ENCODE results near the gene ZNF775.

Gene ZNF775

DNA sequence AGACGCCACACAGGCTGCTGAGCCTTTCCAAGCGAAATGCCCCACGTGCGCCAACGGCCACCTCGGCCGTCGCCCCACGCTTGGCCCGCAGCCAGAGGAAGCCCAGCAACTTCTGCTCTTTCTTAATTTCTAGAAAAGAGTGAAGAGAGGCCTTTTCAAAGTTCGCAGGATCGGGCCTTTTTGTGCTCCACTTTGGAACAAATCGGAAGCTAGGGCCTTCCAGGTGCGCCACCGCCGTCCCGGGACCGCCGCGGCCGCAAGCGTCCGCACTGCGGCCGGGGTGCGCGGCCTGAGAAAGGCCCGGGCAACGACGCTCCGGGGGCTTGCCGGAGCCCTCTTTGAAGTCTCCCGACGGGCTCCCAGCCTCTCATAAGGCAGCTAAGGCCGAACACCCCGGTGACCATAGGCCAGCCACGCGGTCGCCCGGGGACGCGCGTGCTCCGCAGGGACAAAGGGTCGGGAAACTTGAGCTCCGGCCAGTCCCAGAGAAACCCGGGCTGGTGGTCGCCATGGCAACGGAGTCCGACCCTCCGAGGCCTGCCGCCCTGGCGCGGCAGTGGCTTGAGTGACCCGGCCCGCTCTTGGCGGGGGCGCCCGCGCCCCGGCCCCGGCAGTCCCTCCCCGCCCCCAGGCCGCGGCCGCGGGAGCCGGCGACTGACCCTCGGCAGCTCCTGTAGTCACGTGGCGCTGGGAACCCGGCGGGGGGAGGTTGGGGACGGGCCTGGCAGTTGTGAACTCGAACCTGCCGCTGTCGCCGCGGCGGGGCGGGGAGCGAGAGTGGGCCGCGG lies 10.8 kb upstream of the ZNF775 start, which contains the start of gene REPIN1:
Gene REPIN1 (plus strand): TSS at position 727 of the 788 bp plus-strand sequence. CDS start 890 bp downstream, outside the sequence.
- peak; percentile 70 for DNase-seq (ENCODE audit: low read depth)
- H3K4me3 ChIP-seq (ENCODE audit: low read depth, low read length) = peak within 1 kb of the TSS; percentile 82
- TF ChIP-seq, protein P1, sequence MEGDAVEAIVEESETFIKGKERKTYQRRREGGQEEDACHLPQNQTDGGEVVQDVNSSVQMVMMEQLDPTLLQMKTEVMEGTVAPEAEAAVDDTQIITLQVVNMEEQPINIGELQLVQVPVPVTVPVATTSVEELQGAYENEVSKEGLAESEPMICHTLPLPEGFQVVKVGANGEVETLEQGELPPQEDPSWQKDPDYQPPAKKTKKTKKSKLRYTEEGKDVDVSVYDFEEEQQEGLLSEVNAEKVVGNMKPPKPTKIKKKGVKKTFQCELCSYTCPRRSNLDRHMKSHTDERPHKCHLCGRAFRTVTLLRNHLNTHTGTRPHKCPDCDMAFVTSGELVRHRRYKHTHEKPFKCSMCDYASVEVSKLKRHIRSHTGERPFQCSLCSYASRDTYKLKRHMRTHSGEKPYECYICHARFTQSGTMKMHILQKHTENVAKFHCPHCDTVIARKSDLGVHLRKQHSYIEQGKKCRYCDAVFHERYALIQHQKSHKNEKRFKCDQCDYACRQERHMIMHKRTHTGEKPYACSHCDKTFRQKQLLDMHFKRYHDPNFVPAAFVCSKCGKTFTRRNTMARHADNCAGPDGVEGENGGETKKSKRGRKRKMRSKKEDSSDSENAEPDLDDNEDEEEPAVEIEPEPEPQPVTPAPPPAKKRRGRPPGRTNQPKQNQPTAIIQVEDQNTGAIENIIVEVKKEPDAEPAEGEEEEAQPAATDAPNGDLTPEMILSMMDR (conservative IDR thresholded peaks at IDR 0.05; ENCODE audit: low read depth, low read length) = no peak

DNA sequence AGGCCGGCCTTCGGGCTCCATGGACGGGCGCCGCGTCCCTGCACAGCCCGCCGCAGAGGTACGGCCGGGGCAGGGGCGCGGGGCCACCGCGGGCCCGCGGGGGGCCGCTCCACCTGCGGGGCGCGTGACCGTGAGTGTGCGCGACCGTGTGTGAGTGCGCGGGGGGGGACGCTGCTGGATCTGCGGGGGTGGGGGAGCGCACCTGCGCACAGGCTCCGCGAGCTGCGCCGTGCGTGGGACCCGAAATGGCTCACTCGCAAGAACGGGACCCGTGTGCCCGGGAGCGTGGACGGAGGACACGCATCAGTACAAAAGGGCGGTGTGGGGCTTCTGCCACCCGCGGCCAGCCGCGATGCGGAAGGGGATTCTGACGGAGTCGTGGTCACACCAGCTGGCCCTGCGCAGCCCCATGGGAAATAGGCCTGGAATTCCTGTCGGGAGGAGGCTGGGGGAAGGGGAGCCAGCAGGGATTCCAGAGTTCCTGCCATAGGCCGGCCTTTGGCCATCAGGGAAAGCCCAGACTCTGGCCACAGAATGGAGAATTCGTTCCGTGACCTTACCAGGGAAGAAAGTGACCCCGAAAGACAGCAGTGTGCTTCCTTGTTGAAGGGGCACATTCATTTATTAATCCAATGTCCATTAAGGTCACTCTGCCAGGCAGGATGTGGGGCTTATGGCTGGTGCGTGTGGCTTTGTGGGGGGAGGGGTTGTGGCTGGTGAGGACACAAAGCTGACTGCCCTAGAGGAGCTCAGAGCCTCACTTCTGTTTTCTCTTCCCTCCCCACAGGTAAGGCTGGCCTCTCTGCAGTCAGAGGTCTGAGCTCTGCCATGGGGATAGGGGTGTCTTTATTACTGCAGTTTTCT lies 10.0 kb upstream of the ZNF775 start:
- TF ChIP-seq, protein P1 (conservative IDR thresholded peaks at IDR 0.05; ENCODE audit: low read depth, low read length) = no peak
- H3K4me3 ChIP-seq (ENCODE audit: low read depth, low read length) = peak overlapping the region; percentile 82
- DNase-seq (ENCODE audit: low read depth) = no peak

DNA sequence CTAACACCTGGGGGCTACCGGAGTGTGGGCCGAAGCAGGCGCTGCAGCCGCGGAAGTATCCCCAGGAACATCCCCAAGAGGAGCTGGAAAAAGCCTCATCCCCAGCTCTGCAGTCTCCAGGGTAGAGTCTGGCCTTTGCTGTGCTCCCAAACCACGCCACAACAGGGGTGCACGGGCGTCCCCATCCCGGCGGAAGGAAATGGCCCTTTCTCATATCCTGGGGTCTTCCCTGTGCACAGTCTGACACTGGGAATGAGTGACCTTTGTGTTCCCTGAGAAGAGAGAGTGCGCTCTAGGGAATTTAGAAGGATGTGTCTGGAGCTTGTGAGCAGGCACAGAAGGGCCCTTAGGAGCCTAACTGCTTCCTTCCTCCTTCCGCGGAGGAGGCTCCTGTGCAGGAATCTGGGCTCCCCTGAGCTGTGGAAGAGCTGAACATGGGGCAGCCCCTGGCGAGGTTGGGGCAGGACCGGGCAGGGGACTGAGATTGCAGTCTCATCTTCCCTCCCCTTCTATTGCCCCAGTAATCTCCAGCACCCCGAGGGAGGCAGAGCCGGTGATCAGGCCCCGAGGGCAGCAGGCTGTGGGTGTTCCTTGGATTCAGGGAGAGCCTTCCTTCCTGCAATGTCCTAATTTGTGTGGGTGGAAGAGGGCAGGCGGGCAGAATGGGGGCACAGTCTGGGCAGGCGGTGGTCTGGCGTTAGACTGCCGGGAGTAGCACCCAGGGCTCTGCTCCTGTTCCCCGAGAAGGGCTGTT lies 9.2 kb upstream of the ZNF775 start:
- H3K4me3 ChIP-seq (ENCODE audit: low read depth, low read length) = peak overlapping the region; percentile 82
- TF ChIP-seq, protein P1 (conservative IDR thresholded peaks at IDR 0.05; ENCODE audit: low read depth, low read length) = no peak
- no peak for DNase-seq (ENCODE audit: low read depth)

DNA sequence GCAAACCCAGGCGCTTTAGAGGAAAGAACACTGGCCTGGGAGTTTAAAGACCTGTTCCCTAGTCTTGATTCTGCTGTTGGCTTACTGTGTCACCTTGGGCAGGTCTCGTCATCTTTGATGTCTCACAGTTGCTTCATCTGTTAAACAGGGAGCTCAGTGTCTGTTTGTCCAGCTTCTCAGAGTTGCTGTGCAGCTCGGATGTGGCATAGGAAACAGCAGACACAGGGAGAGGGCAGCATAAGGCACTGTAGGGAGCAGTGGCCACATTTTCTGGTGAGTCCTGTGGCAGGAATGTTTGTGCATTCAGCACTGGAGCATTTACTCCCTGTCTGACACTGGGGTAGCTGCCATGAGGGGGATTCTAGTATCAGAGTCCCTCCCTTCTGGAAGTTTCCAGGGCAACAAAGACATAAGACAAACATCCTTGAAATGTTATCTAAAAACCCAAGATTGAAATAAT lies 8.5 kb upstream of the ZNF775 start:
- TF ChIP-seq, protein P1 (conservative IDR thresholded peaks at IDR 0.05; ENCODE audit: low read depth, low read length) = no peak
- H3K4me3 ChIP-seq (ENCODE audit: low read depth, low read length) = no peak overlapping the region
- DNase-seq (ENCODE audit: low read depth) = peak; percentile 61

DNA sequence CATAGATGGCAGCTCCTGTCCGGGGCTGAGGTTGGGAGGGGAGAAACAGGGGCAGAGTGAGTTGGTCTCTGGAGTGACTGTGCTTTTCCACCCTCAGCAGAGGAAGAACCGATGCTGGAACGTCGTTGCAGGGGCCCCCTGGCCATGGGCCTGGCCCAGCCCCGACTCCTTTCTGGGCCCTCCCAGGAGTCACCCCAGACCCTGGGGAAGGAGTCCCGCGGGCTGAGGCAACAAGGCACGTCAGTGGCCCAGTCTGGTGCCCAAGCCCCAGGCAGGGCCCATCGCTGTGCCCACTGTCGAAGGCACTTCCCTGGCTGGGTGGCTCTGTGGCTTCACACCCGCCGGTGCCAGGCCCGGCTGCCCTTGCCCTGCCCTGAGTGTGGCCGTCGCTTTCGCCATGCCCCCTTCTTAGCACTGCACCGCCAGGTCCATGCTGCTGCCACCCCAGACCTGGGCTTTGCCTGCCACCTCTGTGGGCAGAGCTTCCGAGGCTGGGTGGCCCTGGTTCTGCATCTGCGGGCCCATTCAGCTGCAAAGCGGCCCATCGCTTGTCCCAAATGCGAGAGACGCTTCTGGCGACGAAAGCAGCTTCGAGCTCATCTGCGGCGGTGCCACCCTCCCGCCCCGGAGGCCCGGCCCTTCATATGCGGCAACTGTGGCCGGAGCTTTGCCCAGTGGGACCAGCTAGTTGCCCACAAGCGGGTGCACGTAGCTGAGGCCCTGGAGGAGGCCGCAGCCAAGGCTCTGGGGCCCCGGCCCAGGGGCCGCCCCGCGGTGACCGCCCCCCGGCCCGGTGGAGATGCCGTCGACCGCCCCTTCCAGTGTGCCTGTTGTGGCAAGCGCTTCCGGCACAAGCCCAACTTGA lies 7.8 kb upstream of the ZNF775 start:
- TF ChIP-seq, protein P1 (conservative IDR thresholded peaks at IDR 0.05; ENCODE audit: low read depth, low read length) = no peak
- no peak overlapping the region for H3K4me3 ChIP-seq (ENCODE audit: low read depth, low read length)
- no peak for DNase-seq (ENCODE audit: low read depth)

DNA sequence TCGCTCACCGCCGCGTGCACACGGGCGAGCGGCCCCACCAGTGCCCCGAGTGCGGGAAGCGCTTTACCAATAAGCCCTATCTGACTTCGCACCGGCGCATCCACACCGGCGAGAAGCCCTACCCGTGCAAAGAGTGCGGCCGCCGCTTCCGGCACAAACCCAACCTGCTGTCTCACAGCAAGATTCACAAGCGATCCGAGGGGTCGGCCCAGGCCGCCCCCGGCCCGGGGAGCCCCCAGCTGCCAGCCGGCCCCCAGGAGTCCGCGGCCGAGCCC lies 7.2 kb upstream of the ZNF775 start:
- TF ChIP-seq, protein P1 (conservative IDR thresholded peaks at IDR 0.05; ENCODE audit: low read depth, low read length) = no peak
- DNase-seq (ENCODE audit: low read depth) = no peak
- no peak overlapping the region for H3K4me3 ChIP-seq (ENCODE audit: low read depth, low read length)

Data from choroid plexus epithelial cell (primary cell).